Stomach (tissue), 9 donors: ENCODE data around the gene OR9Q1. TPM values are rescaled to one million over a fixed set of nuclear protein-coding genes. Genes with fewer than 3 reads are reported as not detected.

Source experiments
- DNase-seq, 2 donors: peaks; one replicate each; pipeline versions ENCODE4 v3.0.0 to v3.0.0-alpha.2; 2013 to 2019
- H3K27ac ChIP-seq, 5 donors: fragments of 200-600 bp in 4 of 5; sonication (generic) in 4 of 5; one replicate each; pipeline ENCODE4 v1.5.1; 2013 to 2019; ENCODE audit warnings: mild to moderate bottlenecking in 1 of 5, moderate library complexity in 1 of 5
- H3K27me3 ChIP-seq, 3 donors: fragments of 200-600 bp; sonication (generic); one replicate each; pipeline ENCODE4 v1.5.1; 2017 to 2019; ENCODE audit warnings: mixed run types in 1 of 3
- H3K36me3 ChIP-seq, 4 donors: fragments of 200-600 bp; sonication (generic); 1 replicate in 3 of 4; 2 replicates in 1 of 4; pipeline ENCODE4 v1.5.1; 2016 to 2019
- H3K4me1 ChIP-seq, 4 donors: fragments of 200-600 bp; sonication (generic); one replicate each; pipeline ENCODE4 v1.5.1; 2016 to 2019
- H3K4me3 ChIP-seq, 4 donors: fragments of 200-600 bp; sonication (generic) in 3 of 4; one replicate each; pipeline ENCODE4 v1.5.1; 2016 to 2019; ENCODE audit warnings: mild to moderate bottlenecking in 1 of 4
- H3K9me3 ChIP-seq, 4 donors: fragments of 200-600 bp; sonication (generic); one replicate each; pipeline ENCODE4 v1.5.1; 2016 to 2019
- EP300 ChIP-seq: sonication (generic); formaldehyde crosslinking; IDR thresholded peaks from one replicate; pipeline ENCODE4 v1.6.1; 2017; ENCODE audit warnings: antibody characterized with exemption
- POLR2A ChIP-seq, 4 donors: fragments of 450-650 bp; IDR thresholded peaks; one replicate each; pipeline ENCODE4 v1.6.1; 2016; ENCODE audit warnings: antibody characterized with exemption in 4 of 4, control low read depth in 2 of 4, mild to moderate bottlenecking in 1 of 4, moderate library complexity in 1 of 4
- POLR2AphosphoS5 ChIP-seq, 3 donors: sonication (generic); formaldehyde crosslinking; IDR thresholded peaks; one replicate each; pipeline ENCODE4 v1.6.1; 2016; ENCODE audit warnings: antibody characterized with exemption in 3 of 3
- WGBS, 5 donors: extraction: QIAGEN DNeasy Blood & Tissue Kit in 3 of 5; methylation state at CpG; one replicate each; pipeline versions ENCODE4 v1.1.5 to v1.1.7; 2013 to 2018; 5-methylcytosine and 5-hydroxymethylcytosine counted together
- intact Hi-C: fragments of 100-400 bp; cut with DNase I; formaldehyde crosslinking; loops from one replicate; pipeline ENCODE4 v1.15.1; 2023; ENCODE audit warnings: low total_unique reads
- polyA plus RNA-seq, 3 donors: library from polyadenylated mRNA; stranded (reverse); fragments of 200-250 nt; gene quantifications; one replicate each; pipeline ENCODE4 v1.2.3, GENCODE V29; 2013
- total RNA-seq, 5 donors: library from RNA; depleted of rRNA; stranded (reverse); fragments of >200 nt; gene quantifications; one replicate each; pipeline versions ENCODE4 v1.1.0 to v1.2.3, GENCODE V29; 2014 to 2016
- TF ChIP-seq, protein P1 (sequence below), 7 experiments: fragments of 450-650 bp in 4 of 7; fragments of 200-600 bp in 3 of 7; sonication (generic) in 3 of 7; IDR thresholded peaks; one replicate each; pipeline ENCODE4 v1.5.1; 2016 to 2019; ENCODE audit warnings: antibody characterized with exemption in 7 of 7, control low read depth in 2 of 7, mild to moderate bottlenecking in 1 of 7
- donor health status: healthy with polysubstance abuse.
- donor health status: Bipolar disorder and iron deficiency.
- donor health status: healthy.

OR9Q1 gene
- total and polyA plus RNA-seq, 8 donors, result not detected

DNA sequence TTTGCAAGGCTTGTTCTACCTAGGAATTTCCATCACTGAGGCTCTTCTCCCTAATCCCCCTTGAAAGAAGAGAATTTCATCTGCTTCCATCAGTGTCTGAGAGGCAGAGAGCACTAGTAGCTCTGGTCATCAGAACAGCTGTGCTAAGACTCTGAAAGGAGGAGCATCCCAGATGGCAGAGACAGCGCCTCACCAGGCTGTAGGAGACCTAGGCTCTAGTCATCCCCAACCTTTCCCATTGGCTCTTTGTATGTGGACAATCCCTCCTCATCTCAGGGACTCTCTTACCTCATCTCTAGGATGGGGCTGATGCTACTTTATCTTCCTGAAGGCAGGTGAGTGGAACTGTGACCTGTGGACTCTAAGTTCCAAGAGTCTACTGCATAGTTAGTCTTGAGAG lies 110.5 kb downstream of the OR9Q1 start:
- DNase-seq, result no peak
- Histone ChIP-seq H3K27ac (no peak overlapping the region), H3K9me3 (no peaks in the 10 kb centered on the region), H3K36me3 (no peaks in the 10 kb centered on the region), H3K4me3 (no peak overlapping the region), H3K27me3 (no peaks in the 10 kb centered on the region), H3K4me1 (no peaks in the 10 kb centered on the region)
- TF ChIP-seq POLR2A (IDR thresholded peaks at IDR 0.05), result no peak
- TF ChIP-seq, protein P1, sequence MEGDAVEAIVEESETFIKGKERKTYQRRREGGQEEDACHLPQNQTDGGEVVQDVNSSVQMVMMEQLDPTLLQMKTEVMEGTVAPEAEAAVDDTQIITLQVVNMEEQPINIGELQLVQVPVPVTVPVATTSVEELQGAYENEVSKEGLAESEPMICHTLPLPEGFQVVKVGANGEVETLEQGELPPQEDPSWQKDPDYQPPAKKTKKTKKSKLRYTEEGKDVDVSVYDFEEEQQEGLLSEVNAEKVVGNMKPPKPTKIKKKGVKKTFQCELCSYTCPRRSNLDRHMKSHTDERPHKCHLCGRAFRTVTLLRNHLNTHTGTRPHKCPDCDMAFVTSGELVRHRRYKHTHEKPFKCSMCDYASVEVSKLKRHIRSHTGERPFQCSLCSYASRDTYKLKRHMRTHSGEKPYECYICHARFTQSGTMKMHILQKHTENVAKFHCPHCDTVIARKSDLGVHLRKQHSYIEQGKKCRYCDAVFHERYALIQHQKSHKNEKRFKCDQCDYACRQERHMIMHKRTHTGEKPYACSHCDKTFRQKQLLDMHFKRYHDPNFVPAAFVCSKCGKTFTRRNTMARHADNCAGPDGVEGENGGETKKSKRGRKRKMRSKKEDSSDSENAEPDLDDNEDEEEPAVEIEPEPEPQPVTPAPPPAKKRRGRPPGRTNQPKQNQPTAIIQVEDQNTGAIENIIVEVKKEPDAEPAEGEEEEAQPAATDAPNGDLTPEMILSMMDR (IDR thresholded peaks at IDR 0.05), result no peak
- TF ChIP-seq POLR2AphosphoS5 (IDR thresholded peaks at IDR 0.05), result no peak
- TF ChIP-seq EP300, result no peak
- 78 to 94% (median 79%) methylated on average over 1 of the region's 1 CpG for WGBS, 5 donors
- intact Hi-C loops, result no loop called here

DNA sequence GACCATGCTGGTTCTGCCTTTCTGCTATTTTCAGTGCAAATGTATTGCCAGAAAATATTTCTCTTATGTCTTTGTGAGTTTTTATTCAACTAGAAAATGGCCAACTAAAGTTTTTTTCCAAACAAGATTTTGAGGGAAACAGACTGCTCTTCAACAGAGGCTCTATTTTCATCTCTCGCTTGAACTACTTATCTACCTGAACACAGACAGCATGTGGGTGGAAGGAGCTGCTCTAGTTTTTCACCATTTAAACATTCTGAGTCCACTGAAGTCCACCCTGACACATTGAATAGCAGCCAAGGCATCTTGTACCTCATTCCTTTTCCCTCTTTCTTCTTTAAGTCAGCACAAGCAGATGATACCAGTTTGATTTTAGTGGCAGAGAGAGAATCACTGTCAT lies 111.5 kb downstream of the OR9Q1 start:
- DNase-seq, result no peak
- intact Hi-C loops, result no loop called here
- no peaks in the 10 kb centered on the region for H3K4me1 ChIP-seq
- TF ChIP-seq POLR2A (IDR thresholded peaks at IDR 0.05) (no peak), EP300 (no peak), POLR2AphosphoS5 (IDR thresholded peaks at IDR 0.05) (no peak)
- TF ChIP-seq, protein P1 (IDR thresholded peaks at IDR 0.05), result no peak
- H3K27ac ChIP-seq, result no peak overlapping the region
- H3K36me3 ChIP-seq, result no peaks in the 10 kb centered on the region
- 79 to 96% (median 85%) methylated on average over 1 of the region's 1 CpG for WGBS, 5 donors
- no peaks in the 10 kb centered on the region for H3K9me3 ChIP-seq
- no peak overlapping the region for H3K4me3 ChIP-seq
- no peaks in the 10 kb centered on the region for H3K27me3 ChIP-seq

DNA sequence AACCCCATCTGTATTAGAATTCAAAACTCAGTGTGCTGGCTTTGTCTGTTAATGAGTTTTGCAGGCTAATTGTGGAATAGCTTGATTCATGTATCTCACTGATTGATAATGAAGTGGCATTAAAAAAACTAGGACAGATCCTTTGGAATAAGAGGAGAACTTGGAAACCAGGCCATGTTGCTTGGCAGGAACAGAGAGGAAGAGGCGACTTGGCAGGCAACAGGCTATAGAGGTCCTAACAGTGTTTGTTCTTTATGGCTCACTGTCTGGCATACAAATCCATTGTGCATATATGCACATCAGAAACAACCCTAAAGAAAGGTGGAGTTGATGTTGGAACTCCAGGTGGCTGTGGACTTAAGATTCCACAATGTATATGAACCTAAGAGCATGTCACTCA lies 119.1 kb downstream of the OR9Q1 start:
- WGBS, 5 donors, result 77 to 90% (median 81%) methylated on average over 1 of the region's 1 CpG
- H3K27me3 ChIP-seq, result no peaks in the 10 kb centered on the region
- no peaks in the 10 kb centered on the region for H3K36me3 ChIP-seq
- no peaks in the 10 kb centered on the region for H3K4me1 ChIP-seq
- no peak for DNase-seq
- TF ChIP-seq, protein P1 (IDR thresholded peaks at IDR 0.05), result no peak
- no peak for TF ChIP-seq POLR2A (IDR thresholded peaks at IDR 0.05)
- no peak for TF ChIP-seq POLR2AphosphoS5 (IDR thresholded peaks at IDR 0.05)
- TF ChIP-seq EP300, result no peak
- no peak overlapping the region for H3K27ac ChIP-seq
- no peaks in the 10 kb centered on the region for H3K9me3 ChIP-seq
- H3K4me3 ChIP-seq, result no peak overlapping the region
- intact Hi-C loops, result no loop called here

DNA sequence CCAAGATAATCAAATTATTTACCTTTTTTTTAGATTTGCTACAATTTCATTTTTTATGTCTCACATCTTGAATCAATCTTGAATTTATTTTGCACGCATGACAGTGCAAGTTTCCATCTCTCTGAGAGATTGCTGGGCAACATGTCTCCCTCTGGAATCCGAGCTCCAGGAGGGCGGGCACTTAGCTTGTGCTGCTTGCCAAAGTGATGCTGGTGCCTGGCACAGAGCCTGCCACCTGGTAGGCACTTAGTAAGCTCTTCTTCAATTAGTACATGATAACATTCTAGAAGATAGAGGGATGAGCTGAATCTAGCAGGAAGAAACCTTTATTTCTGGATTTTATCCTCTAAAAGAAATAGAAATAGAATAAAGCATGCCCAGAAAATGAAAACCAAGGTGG lies 129.1 kb downstream of the OR9Q1 start:
- intact Hi-C loops, result no loop called here
- no peaks in the 10 kb centered on the region for H3K4me1 ChIP-seq

DNA sequence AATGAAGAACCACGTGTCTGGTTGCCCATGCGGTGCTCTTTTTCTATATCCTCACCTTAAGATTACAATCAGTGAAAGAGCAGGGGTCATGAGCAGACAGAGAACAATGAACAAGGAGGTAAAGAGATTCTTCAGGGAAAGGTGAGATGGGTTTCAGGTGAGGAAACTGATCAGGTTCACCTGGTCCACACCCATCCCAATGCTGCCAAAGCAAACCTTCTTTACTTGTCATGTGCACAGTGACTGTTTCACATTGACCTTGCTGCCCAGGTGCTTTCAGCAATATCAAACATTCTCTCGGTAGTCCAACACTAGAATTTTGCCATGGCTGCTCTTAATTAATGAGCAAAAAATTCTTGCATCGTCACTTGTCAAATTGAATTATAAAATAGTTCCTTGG lies 140.7 kb downstream of the OR9Q1 start:
- Histone ChIP-seq H3K36me3 (no peaks in the 10 kb centered on the region), H3K4me3 (no peak overlapping the region), H3K4me1 (no peaks in the 10 kb centered on the region), H3K9me3 (peaks cover 0 to 3% (median 0%) of the 10 kb centered on the region in 4 donors), H3K27me3 (no peaks in the 10 kb centered on the region), H3K27ac (no peak overlapping the region)
- DNase-seq, result no peak
- intact Hi-C loops, result no loop called here
- TF ChIP-seq, protein P1 (IDR thresholded peaks at IDR 0.05), result no peak
- TF ChIP-seq EP300 (no peak), POLR2AphosphoS5 (IDR thresholded peaks at IDR 0.05) (no peak), POLR2A (IDR thresholded peaks at IDR 0.05) (no peak)
- 67 to 77% (median 69%) methylated on average over 4 of the region's 4 CpGs for WGBS, 5 donors

More for the DNA sequence above, 129.1 kb downstream of the OR9Q1 start:
- no peak overlapping the region for H3K27ac ChIP-seq
- H3K9me3 ChIP-seq, result no peaks in the 10 kb centered on the region
- H3K4me3 ChIP-seq, result no peak overlapping the region
- no peaks in the 10 kb centered on the region for H3K27me3 ChIP-seq
- TF ChIP-seq POLR2AphosphoS5 (IDR thresholded peaks at IDR 0.05) (no peak), EP300 (no peak)
- no peaks in the 10 kb centered on the region for H3K36me3 ChIP-seq
- 66 to 77% (median 72%) methylated on average over 3 of the region's 3 CpGs for WGBS, 5 donors
- DNase-seq, result no peak
